GM21717 (cell line): ENCODE results near the gene SNRNP48.

Experiments used
- ATAC-seq: cut with Tn5 transposase; IDR thresholded peaks from one replicate; pipeline ENCODE4 v1.9.1; 2021; ENCODE audit warnings: mild to moderate bottlenecking, moderate library complexity; ENCODE audit not compliant: unreplicated experiment

Gene SNRNP48

DNA sequence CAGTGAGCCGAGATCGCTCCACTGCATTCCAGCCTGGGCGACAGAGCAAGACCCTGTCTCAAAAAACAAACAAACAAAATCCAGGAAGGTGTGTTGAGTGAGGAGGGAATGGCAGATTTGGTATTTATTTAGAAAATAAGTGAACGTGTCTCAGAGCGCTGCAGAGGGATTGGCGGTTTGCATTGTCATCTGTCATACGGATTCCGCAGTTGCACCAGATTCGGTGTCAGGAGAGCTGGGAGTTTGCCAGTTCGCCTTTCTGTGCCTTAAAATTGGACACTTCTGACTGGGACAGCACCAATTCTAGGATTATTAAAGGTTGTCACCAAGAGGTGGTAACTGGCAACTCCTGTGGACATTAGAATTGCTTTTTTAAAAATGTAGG, 912 bp downstream of the SNRNP48 start:
- ATAC-seq = no peak

DNA sequence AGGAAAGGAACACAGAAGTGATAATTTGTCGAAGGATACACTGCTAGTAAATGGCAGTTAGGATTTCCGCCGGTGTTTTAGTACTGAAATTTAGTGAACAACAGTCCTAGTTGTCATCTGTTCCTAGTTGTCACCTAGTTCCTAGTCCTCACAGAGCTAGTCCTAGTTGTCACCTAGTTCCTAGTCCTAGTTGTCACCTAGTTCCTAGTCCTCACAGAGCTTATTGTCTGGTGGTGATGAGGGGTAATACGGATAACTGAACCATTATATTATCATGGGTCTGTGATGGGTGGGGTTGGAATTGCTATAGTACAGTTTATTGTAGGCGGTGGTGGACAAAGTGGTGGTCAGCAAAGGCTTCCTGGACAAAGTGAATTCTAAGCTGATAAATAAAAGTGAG, 1.8 kb downstream of the SNRNP48 start:
- ATAC-seq = no peak

DNA sequence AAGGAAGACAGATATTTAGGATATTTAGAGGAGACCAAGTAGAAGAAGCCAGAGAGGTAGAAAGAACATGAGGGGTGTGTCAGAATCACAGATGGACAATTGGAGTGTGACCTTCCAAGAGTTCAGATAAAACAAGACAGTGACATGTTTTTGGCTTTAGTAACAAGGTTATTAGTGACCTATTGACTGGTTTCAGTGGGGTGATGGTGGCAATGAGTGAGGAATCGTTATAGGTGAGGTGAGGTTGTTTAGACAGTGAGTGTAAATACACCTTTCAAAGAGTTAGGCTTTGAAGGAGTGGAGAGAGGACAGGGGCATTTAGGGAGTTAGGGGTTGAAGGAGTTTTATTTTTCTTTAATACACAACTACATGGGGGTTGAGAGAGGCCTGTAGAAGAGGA, 3.2 kb downstream of the SNRNP48 start:
- no peak for ATAC-seq

DNA sequence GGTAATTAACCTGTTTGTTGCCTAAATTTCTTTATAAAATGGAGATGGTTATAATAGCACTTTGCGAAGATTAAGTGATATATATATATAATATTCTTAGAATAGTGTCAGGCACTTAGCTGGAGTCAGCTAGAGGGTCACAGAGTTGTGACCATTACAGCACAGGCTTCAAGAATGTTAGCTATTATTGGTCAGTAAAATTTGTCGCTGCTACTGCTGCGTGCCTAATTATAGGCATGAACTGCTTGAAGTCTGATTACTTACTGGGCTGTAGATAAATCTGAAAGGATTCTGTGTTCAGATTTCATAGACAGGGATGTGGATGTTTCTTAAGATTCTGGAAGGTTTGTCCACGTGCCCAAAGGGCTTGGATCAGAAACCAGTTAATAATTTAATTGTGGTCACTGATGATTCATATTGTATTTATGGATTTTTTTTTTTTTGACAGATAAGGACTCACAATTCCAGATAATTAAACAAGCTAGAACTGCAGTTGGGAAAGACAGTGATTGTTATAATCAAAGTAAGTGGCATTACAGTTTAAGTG, 4.7 kb downstream of the SNRNP48 start:
- ATAC-seq = no peak

DNA sequence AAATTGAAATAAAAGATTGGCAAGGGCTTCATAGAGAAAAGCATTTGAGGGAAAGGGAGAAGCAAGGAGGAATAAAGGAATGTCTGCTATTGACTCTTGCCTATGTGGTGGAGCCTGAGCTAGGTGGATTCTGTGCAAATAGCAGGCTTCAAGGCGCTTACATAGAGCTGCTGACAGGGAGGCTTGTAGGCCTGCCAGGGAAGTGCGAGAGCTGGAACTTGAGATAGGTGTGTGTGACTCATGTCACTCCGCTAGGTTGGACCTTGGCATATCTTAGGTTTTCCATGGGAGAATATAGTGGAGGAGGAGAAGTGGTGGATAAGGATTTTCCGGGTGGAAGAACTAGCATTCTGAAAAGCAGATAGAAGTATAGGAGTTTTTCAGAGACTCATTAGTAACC, 14.0 kb downstream of the SNRNP48 start:
- no peak for ATAC-seq

DNA sequence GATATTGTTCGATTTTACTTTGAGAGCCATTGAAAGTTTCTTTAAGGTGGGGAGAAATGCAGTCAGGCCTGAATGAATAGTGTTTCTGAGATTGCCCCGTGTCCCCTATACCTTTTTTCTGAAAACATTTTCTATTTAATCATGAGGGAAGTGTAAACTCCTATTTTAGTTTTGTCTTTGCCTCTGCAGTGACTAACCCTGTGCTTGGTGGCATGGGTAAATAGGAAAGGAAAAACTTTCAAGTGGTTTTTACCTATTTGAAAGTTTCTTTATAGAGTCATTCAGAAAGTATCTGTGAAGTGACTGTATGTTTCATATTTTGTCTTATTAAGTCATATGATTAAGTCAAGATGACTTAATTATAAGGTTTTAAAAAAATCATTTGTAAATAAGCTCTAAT, 14.5 kb downstream of the SNRNP48 start:
- ATAC-seq = peak; percentile 62

DNA sequence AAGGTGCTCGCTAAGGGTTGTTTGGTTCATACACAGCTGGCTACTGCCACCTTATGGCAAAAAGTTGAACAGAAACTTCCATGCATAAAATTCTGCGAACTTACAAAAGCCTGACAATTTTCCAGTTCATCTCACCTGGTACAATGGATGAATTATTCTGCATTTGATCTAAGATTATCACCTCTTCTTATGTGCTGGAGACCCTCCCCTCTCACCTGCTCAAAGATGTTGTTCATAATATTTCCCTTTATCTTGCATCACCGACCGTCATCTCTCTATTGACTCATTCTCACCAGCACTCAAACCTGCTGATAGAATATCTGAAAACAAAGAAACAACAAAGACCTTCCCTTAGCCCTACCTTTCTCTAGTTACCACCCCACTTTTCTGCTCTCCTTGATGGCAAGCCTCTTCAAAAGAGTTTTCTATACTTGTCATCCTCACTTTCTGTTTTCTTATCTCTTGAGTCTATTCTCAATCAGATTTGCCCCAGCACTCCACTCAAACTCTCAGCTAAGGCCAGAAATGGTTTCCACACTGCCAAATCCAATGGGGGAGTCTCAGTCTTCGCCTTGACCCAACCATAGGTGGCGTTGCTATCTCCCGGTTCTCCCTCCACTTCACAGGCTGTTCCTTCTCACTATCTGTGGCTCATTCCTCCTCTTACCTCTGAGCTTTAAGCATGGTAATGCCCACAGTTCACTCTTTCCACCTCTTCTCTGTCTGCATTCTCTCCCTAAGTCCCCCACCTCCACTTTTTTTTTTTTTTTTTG, 25.8 kb downstream of the SNRNP48 start:
- no peak for ATAC-seq

DNA sequence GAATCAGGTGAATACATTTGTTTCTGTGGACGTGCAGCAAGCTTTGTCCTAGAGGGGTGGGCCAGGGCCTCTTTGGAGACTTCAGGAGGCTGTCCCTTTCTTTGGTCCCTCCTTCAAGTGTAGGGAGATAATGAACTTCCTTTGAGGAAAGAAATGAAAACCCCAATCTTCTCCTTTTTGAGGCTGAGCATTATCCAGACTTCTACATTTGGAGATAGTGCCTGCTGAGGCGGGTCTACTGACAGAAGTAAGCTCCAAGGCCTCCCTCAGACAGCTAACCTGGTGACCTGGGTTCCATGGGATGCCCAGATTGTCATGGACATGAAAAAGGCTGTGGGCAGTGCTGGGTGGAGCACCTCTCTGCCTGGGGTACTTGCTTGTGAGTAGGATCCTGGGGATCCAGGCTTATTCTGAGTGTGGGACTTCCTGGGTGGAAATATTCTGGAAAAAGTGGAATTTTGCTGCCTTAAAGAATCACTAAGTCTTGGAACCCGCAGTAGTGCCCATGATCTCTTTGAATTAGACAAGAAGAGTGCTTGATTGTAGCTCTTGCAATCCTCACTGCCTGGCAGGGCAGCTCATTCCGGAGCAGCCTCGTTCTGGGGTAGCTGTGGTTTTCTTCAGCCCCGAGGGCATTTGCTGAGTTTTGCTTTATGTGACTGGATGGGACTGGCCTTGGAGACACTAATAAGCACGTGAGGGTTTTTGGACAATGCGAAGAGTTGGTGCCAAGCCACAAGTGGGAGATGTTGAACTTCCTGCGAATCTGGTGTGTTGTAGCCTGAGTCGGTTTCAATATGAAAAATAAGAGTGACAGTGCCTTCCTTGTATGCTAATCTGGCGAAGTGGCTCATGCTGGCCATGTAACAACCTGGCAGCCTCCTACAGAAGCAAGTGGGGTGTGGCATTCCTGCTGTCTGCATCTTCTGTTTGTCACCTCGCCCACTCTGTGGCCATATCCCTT, 28.1 kb downstream of the SNRNP48 start:
- peak; percentile 76 for ATAC-seq

DNA sequence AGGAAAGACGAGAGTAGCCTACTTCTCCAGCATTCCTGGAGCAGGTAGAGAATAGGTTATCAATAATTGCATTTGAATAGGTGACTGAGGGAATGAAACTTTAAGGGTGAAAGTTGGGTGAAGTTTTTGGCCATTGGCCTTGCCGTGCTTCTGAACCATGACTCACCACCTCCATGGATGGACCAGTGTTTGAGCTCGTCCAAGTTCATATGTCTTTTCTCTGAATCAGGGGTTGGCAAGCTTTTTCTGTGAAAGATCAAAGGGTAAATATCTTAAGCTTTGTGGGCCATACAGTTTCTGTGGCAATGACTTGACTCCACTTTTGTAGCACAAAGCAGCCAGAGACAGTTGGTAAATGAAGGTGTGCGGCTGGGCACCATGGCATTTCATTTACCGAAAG, 31.8 kb downstream of the SNRNP48 start:
- ATAC-seq = no peak

DNA sequence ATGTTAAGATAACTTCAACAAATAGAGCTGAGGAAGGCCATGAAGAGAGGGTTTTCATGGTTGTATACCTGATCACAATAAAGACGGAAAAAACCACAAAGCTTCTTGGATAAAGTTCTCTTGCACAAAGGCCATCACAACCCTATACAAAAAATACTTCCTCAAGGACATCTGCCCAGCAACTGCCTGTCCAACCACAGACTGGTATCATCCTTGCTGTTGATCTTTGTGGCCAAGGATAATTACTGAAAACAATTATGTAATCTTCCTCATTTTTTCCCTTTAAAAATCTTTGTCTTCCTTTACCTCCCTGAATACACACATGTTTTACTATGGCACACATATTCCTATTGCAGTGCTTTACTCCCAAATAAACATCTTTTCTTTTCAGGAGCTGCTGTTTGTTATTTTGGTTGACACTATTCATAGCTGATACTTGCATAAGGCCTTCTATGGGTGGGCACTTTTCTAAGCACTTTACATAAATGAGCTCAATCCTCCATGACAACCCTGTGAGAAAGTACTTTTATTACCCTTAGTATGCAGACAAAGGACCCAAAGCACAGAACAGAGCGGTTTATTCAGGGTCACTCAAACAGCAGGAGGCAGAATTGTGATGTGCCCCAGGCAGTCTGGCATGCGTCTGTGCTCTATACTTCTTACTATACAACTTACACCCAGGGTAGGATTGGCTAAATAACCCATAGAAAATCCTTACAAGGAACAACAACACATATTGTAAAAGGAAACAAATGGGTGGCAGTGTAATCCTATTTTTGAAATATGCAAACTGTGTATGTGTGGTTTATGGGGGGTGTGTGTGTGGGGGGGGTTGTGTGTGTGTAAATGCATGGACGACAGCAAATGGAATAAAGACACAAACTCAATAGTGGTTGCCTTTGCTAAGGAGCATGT, 35.1 kb downstream of the SNRNP48 start:
- no peak for ATAC-seq

DNA sequence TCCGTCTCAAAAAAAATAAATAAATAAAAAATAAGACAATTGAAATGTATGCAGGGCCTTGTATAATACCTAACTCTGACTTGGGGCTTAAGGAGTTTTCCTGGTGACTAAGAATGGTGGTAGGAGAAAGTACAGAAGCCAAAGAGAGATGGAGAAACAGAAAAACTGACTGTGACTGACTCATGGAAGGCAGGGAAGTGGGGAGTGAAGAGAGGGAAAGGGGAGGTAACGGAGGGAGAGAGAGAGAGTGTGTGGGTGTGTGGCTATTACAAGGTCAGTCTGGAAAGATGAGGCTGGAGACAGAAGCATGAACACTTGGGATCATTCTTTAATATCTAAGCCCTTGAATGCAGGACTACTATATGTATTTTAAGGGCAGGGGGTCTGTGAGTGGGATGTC, 38.5 kb downstream of the SNRNP48 start:
- no peak for ATAC-seq

DNA sequence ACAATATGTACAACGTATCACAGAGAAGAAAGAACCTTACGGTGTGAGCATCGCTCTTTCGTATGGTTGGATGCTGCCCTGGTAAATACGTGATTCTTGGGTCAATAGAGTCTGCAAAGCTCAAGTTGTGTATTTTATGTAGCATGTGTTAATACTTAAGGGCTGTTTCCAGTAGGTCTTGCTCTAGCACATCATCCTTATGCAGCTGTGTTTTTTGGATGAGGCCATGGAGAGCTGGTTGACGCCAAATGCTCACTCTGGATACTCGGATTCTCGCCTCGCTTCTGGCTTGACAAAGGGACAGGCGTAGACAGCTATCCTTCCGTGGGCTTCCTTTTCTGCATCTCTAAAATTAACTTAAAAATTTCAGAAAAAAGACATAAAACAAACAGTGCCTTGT, 38.9 kb downstream of the SNRNP48 start:
- no peak for ATAC-seq

DNA sequence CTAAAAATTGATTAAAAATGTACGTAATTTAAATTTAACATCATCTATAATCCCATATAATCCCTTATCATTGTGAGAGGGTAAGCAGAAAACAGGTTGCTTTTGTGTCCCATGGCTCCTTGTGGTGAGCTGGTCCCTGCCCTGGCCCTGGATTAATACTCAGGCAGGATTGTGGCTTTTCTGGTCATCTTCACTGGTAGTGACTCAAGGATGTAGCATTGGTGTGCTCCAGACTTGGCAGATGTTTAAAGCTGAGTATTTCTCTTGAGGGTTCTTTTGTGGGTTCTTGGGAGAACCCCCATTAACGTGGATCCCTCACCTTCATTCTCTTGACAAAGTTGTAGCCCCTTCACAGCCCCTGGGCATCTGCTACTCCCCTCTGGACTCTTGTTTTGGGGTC, 39.3 kb downstream of the SNRNP48 start:
- ATAC-seq = no peak

DNA sequence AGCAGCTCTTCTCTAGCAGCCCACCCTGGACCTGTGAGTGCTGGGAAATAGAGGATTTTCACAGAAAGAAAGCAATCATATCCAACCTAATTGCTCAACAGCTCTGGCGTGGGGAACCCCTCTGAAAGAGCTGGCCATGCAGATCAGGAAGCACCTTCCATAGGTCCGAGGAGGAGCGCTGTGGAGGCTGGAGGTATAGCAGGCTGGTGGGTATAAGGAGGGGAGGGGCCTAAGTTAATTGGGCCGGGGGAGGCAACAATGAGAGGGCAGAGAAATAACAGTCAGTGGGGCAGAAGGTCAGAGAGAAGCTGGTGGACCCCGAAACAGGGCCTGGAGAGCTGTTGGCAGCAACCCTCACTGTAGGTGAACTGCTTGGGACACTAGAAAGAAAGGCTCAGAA, 40.8 kb downstream of the SNRNP48 start:
- ATAC-seq = no peak

DNA sequence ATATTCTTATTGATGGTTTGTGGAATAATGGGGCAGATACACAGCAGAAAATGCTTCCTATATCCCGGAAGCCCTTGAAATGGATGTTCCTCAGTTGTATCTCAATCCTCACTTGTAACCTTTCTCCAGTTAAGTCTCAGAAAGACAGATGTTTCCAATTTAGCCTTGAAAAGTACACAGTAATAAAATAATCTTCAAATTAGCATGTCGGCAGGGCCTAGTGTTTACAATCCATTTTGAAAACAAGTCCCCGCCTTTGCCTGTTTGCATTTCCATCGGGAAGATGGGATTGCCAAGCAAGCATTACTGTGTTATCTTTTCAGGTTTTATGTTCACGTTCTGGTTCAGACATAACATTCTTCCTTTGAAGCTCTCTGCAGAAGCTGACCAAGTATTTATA, 41.5 kb downstream of the SNRNP48 start:
- ATAC-seq = no peak

DNA sequence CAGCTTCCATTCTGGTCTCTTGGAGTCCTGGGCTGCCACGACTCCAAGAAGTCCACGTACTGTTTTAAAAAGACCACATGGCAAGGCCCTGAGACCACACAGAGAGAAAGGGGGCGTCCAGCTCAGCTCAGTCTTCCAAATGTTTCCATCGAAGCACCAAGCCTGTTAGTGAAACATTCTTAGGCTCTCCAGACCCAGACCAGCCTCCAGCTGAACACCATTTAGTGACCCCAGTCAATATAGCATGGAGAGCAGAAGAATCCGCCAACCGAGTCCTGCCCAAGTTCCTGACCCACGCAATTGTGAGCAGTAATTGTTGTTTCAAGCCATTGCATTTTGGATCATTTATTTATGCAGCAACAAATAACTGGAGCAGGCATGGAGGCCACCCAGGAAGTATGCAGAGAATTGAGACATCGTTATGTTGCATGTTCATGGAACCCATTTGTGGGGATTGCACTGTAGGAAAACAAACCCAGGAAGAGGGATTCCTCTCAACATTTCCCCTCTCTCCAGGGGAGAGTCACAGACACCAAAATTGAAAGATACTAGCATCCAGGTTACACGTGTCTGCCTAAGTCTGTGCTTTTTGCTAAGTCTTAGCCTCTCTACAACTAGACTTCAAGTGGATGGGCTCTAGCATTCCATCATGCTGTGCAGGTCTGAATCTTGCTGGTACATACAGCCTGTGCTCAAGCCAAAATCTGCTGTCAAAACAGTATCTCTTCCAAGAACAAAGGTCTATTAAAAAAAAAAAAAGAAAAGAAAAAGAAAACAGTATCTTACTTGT, 42.7 kb downstream of the SNRNP48 start:
- ATAC-seq = no peak

DNA sequence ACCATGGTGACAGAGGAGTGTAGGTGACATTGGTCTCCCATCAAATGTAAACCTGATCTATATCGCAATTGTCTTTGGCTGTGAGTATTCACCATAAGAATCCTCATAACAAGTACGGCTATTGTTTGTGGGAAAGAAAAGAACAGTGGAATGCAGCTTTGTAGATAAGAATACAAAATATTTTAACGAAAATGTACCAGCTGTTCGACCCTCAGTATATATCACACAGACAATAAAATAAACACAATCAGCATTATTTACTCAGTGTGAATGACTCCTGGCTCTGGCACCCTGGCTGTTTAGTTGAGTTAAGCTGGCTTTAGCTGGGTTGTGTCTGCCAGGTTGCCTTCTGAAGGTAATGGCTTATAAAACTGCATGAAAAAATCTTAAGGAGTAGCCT, 43.4 kb downstream of the SNRNP48 start:
- no peak for ATAC-seq

DNA sequence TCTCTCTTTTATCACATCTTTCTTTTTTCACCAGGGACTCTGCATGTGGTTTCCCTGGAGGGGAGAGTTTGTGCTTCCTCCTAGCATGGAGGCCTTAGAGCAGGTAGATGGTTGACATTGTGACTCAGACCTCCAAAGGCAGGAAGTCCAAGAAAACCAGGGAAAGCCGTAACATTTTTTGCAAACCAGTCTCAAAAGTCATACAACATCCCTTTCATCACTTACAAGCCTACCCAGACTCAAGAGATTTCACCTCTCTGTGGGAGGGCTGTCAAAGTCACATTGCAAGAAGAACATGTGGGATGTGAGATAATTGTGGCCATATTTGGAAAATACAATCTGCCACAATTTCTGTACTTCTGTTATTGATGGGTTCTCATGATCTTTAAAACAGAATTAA, 46.2 kb downstream of the SNRNP48 start:
- no peak for ATAC-seq

DNA sequence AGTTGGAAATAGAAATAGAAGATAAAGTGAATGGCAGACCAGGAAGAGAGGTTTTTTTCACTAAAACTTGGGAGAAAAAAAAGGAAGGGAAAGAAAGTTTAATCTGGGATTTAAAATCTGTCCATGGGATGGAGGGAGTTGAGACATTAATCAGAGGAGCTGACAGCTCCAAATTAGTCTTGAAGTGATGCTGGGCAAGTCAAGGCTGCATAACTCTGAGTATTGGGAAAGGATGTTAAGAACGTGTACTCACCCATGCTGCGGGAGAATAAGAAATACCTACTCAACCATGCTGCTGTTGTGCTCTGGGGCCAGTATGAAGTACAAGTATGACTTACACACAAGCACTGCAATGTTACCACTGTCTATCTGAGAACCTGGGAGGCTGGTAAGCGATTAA, 47.5 kb downstream of the SNRNP48 start:
- ATAC-seq = no peak

DNA sequence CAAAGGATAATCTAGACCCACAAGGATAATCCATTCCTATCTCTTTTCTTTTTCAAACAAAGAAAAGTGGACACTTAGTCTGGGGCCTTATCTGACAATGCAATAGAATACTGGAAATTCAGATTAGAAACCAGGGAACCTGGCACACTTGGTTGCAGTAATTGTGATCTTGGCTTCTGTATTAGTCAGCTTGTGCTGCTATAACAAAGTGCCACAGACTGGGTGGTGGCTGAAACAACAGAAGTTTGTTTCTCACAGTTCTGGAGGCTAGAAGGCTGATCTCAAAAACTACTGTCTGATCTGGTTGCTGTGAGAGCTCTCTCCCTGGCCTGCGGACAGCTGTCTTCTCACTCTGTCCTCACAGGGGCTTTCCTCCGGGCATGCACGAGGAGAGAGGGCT, 49.4 kb downstream of the SNRNP48 start:
- ATAC-seq = no peak
